Measurements from ENCODE around the gene GJA4. TPM values are rescaled to one million over a fixed set of nuclear protein-coding genes. Genes with fewer than 3 reads are reported as not detected.

The GJA4 gene
- total and polyA plus RNA-seq, 2 of the 8 experiments (the other 6 are each of a cell fraction or from before 2014, with no cell fraction given): 3.2 to 3.9 TPM

- CTCF ChIA-PET (ENCODE audit: partially characterized antibody): interaction anchor here (0.6 to 12.6 kb wide), 9 partner anchors 10 to 406 kb away, joined by 3 to 230 read pairs (median 3); partner anchors contain the start of genes GJB3 and SMIM12
- TF ChIP-seq EGR1 (IDR thresholded peaks at IDR 0.05; ENCODE audit: borderline replicate concordance, low read depth, low read length): no peak
- no peak for TF ChIP-seq TEAD4 (IDR thresholded peaks at IDR 0.05; ENCODE audit: low read depth, low read length)
- no peak for TF ChIP-seq CEBPB (IDR thresholded peaks at IDR 0.05; ENCODE audit: low read depth, low read length)
- TF ChIP-seq RBBP5 (IDR thresholded peaks at IDR 0.05; ENCODE audit: borderline replicate concordance, low read depth, low read length): no peak
Measured at GRCh38 chr1:34790985-34791384, 1.8 kb upstream of the GJA4 start.

More at GRCh38 chr1:34790985-34791384, 1.8 kb upstream of the GJA4 start:
- no peak overlapping the region for H3K4me3 ChIP-seq (ENCODE audit: extremely low read depth in 1 of 4, insufficient read depth in 2 of 4, low read depth in 3 of 4, low read length in 4 of 4)
- no peak overlapping the region for H3K4me2 ChIP-seq (ENCODE audit: insufficient read depth in 1 of 2, low read depth in 2 of 2, low read length in 2 of 2)
- H3K4me1 ChIP-seq (replicated peaks in 1 of 4; ENCODE audit: control insufficient read depth in 3 of 4, insufficient read depth in 4 of 4, low read length in 3 of 4): peaks cover 0 to 4% (median 3%) of the 10 kb centered on the region in 4 experiments; a peak in 4 of 7 replicates
- H3K36me3 ChIP-seq (ENCODE audit: control insufficient read depth in 2 of 4, insufficient read depth in 4 of 4, low read length in 3 of 4): no peaks in the 10 kb centered on the region
- H3K18ac ChIP-seq (ENCODE audit: extremely low read depth, low read length): no peak overlapping the region
- H3K4ac ChIP-seq (replicated peaks; ENCODE audit: insufficient read length, low read depth, low read length): no peak overlapping the region
- no peak overlapping the region for H3K56ac ChIP-seq (replicated peaks; ENCODE audit: insufficient read length, low read depth, low read length)
- H3K9me3 ChIP-seq (ENCODE audit: insufficient read depth in 2 of 2, low read depth in 1 of 2, low read length in 1 of 2): no peaks in the 10 kb centered on the region
- H4K20me1 ChIP-seq (replicated peaks in 1 of 2; ENCODE audit: control insufficient read depth in 1 of 2, insufficient read depth in 2 of 2, low read length in 2 of 2): no peaks in the 10 kb centered on the region
- H3K23me2 ChIP-seq (ENCODE audit: low read depth, low read length): no peaks in the 10 kb centered on the region; the same call in 1 of the 2 replicates
- H4K5ac ChIP-seq (ENCODE audit: insufficient read length, low read depth, low read length): no peak overlapping the region
- no peaks in the 10 kb centered on the region for H3K79me2 ChIP-seq (ENCODE audit: control insufficient read depth in 1 of 2, insufficient read depth in 2 of 2, low read length in 2 of 2)
- no peak overlapping the region for H3K14ac ChIP-seq (ENCODE audit: insufficient read length)
- peaks cover 0 to 13% (median 10%) of the 10 kb centered on the region in 4 experiments; a peak in 4 of 7 replicates for H3K27me3 ChIP-seq (replicated peaks in 1 of 4; ENCODE audit: control insufficient read depth in 3 of 4, extremely low read depth in 1 of 4, insufficient read depth in 3 of 4, low read length in 3 of 4)
- no peaks in the 10 kb centered on the region for H3K79me1 ChIP-seq (ENCODE audit: low read depth, low read length)
- H2AFZ ChIP-seq (ENCODE audit: low read length): no peak overlapping the region
- H2BK20ac ChIP-seq (ENCODE audit: low read length): no peak overlapping the region
- H2BK120ac ChIP-seq (replicated peaks; ENCODE audit: low read depth, low read length): no peak overlapping the region
- FAIRE-seq: no peak
- H4K8ac ChIP-seq (ENCODE audit: extremely low read depth, insufficient read depth, low read length): no peak overlapping the region
- no peak overlapping the region for H2BK12ac ChIP-seq (ENCODE audit: low read depth, low read length)
- WGBS, 2 experiments (ENCODE audit: extremely low coverage in 1 of 2, insufficient coverage in 1 of 2, insufficient read length in 1 of 2, insufficient replicate concordance in 2 of 2, low coverage in 1 of 2, low lambda C conversion rate in 2 of 2, missing lambda C conversion rate in 1 of 2): 89% methylated on average over 5 of the region's 6 CpGs; no CpG with 5 or more reads in 1 of the 2 experiments
- H3K9ac ChIP-seq (replicated peaks in 1 of 4; ENCODE audit: extremely low read depth in 1 of 4, low read depth in 3 of 4, low read length in 3 of 4): no peak overlapping the region
- no peak overlapping the region for H3K27ac ChIP-seq (ENCODE audit: low read depth, low read length)
- no peak overlapping the region for H3K23ac ChIP-seq (ENCODE audit: insufficient read length)
- DNase-seq (ENCODE audit: low read depth in 1 of 2, low spot score in 2 of 2): no peak
- no peak overlapping the region for H2BK5ac ChIP-seq (ENCODE audit: low read depth, low read length)
- no peak overlapping the region for H4K91ac ChIP-seq (replicated peaks; ENCODE audit: insufficient read length, low read length)
- no peak overlapping the region for H2AK5ac ChIP-seq (ENCODE audit: low read depth, low read length)
- no peak overlapping the region for H2BK15ac ChIP-seq (ENCODE audit: low read length)
- POLR2A ChIA-PET (ENCODE audit: partially characterized antibody): no interaction called here
